NCI-H524 treated with DMSO at 0.1 percent for 48 hours (cell line): ENCODE data around the gene SLC7A11.

ENCODE experiments used
- DNase-seq: peaks from one replicate; lab custom pipeline; 2025; lab: John Stamatoyannopoulos, UW

Gene SLC7A11

GRCh38 chr4:138162259-138162658 lies 79.9 kb downstream of the SLC7A11 start:
- DNase-seq, result no peak

GRCh38 chr4:138161351-138161750 lies 80.8 kb downstream of the SLC7A11 start:
- no peak for DNase-seq

GRCh38 chr4:138158746-138159297 lies 83.3 kb downstream of the SLC7A11 start:
- no peak for DNase-seq

- no peak for DNase-seq
These were observed 101.3 kb downstream of the SLC7A11 start for GRCh38 chr4:138140879-138141278.

- DNase-seq, result no peak
These were observed 103.4 kb downstream of the SLC7A11 start for GRCh38 chr4:138138774-138139173.

GRCh38 chr4:138135610-138136009 lies 106.5 kb downstream of the SLC7A11 start:
- DNase-seq, result no peak

GRCh38 chr4:138118270-138118669 lies 123.9 kb downstream of the SLC7A11 start:
- no peak for DNase-seq

- DNase-seq, result no peak
These were observed 127.1 kb downstream of the SLC7A11 start for GRCh38 chr4:138115053-138115452.

GRCh38 chr4:138114434-138114833 lies 127.7 kb downstream of the SLC7A11 start:
- no peak for DNase-seq
